ENCODE results near the gene GUCA1C.

The GUCA1C gene

GRCh38 chr3:108953700-108954099 lies at the start of gene GUCA1C:
GUCA1C (minus strand) TSS chr3:108953879; CDS start chr3:108953762, 117 bp downstream.
- no peak for DNase-seq (ENCODE audit: low spot score)

- DNase-seq (ENCODE audit: low spot score) = no peak
These were observed 44.8 kb upstream of the GUCA1C start for GRCh38 chr3:108998436-108998835.

GRCh38 chr3:108985844-108986243 lies 32.2 kb upstream of the GUCA1C start:
- no peak for DNase-seq (ENCODE audit: low spot score)

- peak; percentile 3 for DNase-seq (ENCODE audit: low spot score)
These were observed 29.4 kb upstream of the GUCA1C start for GRCh38 chr3:108983051-108983450.

GRCh38 chr3:108976058-108976457 lies 22.4 kb upstream of the GUCA1C start:
- DNase-seq (ENCODE audit: low spot score) = no peak

GRCh38 chr3:108973019-108973418 lies 19.3 kb upstream of the GUCA1C start:
- DNase-seq (ENCODE audit: low spot score) = no peak

GRCh38 chr3:108972482-108972881 lies 18.8 kb upstream of the GUCA1C start:
- DNase-seq (ENCODE audit: low spot score) = no peak

GRCh38 chr3:108970561-108970960 lies 16.9 kb upstream of the GUCA1C start:
- DNase-seq (ENCODE audit: low spot score) = no peak

GRCh38 chr3:108966773-108967172 lies 13.1 kb upstream of the GUCA1C start:
- DNase-seq (ENCODE audit: low spot score) = no peak

- DNase-seq (ENCODE audit: low spot score) = no peak
These were observed 5.3 kb upstream of the GUCA1C start for GRCh38 chr3:108959017-108959416.

GRCh38 chr3:108953210-108953609 lies 469 bp downstream of the GUCA1C start:
- no peak for DNase-seq (ENCODE audit: low spot score)

GRCh38 chr3:108951820-108952501 lies 1.7 kb downstream of the GUCA1C start:
- DNase-seq (ENCODE audit: low spot score) = no peak

GRCh38 chr3:108947855-108948254 lies 5.8 kb downstream of the GUCA1C start:
- DNase-seq (ENCODE audit: low spot score) = no peak

- DNase-seq (ENCODE audit: low spot score) = peak; percentile 34
These were observed 7.1 kb downstream of the GUCA1C start for GRCh38 chr3:108946292-108947285.

- no peak for DNase-seq (ENCODE audit: low spot score)
These were observed 13.0 kb downstream of the GUCA1C start for GRCh38 chr3:108940568-108941263.

- DNase-seq (ENCODE audit: low spot score) = no peak
These were observed 13.5 kb downstream of the GUCA1C start for GRCh38 chr3:108940166-108940565.

- DNase-seq (ENCODE audit: low spot score) = no peak
These were observed 16.6 kb downstream of the GUCA1C start for GRCh38 chr3:108936924-108937689.

- no peak for DNase-seq (ENCODE audit: low spot score)
These were observed 22.6 kb downstream of the GUCA1C start for GRCh38 chr3:108931035-108931434.

- DNase-seq (ENCODE audit: low spot score) = no peak
These were observed 34.8 kb downstream of the GUCA1C start for GRCh38 chr3:108918866-108919265.

GRCh38 chr3:108914774-108915641 lies 38.7 kb downstream of the GUCA1C start:
- DNase-seq (ENCODE audit: low spot score) = peak; percentile 81

GRCh38 chr3:108909799-108910198 lies 43.9 kb downstream of the GUCA1C start:
- DNase-seq (ENCODE audit: low spot score) = no peak

All from RKO (cell line).